Stimulated activated CD8-positive, alpha-beta memory T cell treated with anti-CD3 and anti-CD28 coated beads, Interleukin-7, amount 100 ng/mL, for 48 hours (primary cell): Measurements from ENCODE around the gene DHRS13.
"Not testable (repeated sequence)": the region's sequence is repeated elsewhere in the genome, so short reads cannot be mapped to it uniquely, and the experiment has no call there.

Experiments
- DNase-seq, 2 donors: peaks; one replicate each; pipeline ENCODE4 v3.0.0-alpha.2; 2020; ENCODE audit warnings: low read depth in 1 of 2; ENCODE audit errors: extremely low read depth in 1 of 2

The DHRS13 gene

GRCh38 chr17:28906706-28907438 lies 4.0 kb upstream of the DHRS13 start:
- DNase-seq, result no peak

- no peak for DNase-seq
Measured at GRCh38 chr17:28906276-28906675, 3.4 kb upstream of the DHRS13 start.

- DNase-seq, result no peak
Measured at GRCh38 chr17:28904800-28905199, 1.9 kb upstream of the DHRS13 start.

- not testable (repeated sequence) for DNase-seq
Measured at GRCh38 chr17:28903546-28903841, 615 bp upstream of the DHRS13 start.

GRCh38 chr17:28901866-28902818 lies 737 bp downstream of the DHRS13 start:
- peak; percentile 30 to 42 for DNase-seq

GRCh38 chr17:28900986-28901726 lies 1.7 kb downstream of the DHRS13 start:
- DNase-seq, result no peak

- DNase-seq, result no peak
Measured at GRCh38 chr17:28899212-28899815, 3.6 kb downstream of the DHRS13 start.

- DNase-seq, result no peak
Measured at GRCh38 chr17:28898527-28898955, 4.3 kb downstream of the DHRS13 start.

- DNase-seq, result no peak
Measured at GRCh38 chr17:28897769-28898526, 4.9 kb downstream of the DHRS13 start.

GRCh38 chr17:28896884-28897768 lies 5.8 kb downstream of the DHRS13 start, which contains the start of gene FLOT2:
Gene FLOT2 (minus strand): TSS chr17:28897733. CDS start chr17:28897574, 159 bp downstream.
- DNase-seq, result peak; percentile 38 to 42

- no peak for DNase-seq
Measured at GRCh38 chr17:28896491-28896883, 6.4 kb downstream of the DHRS13 start.

GRCh38 chr17:28895794-28896447 lies 7.0 kb downstream of the DHRS13 start:
- no peak for DNase-seq

GRCh38 chr17:28893248-28894183 lies 9.4 kb downstream of the DHRS13 start:
- peak in 1 of 2 donors; percentile 34 for DNase-seq

- DNase-seq, result no peak
Measured at GRCh38 chr17:28892024-28892423, 10.9 kb downstream of the DHRS13 start.

GRCh38 chr17:28891201-28891600 lies 11.7 kb downstream of the DHRS13 start:
- DNase-seq, result no peak

- no peak for DNase-seq
Measured at GRCh38 chr17:28889996-28890395, 12.9 kb downstream of the DHRS13 start.

GRCh38 chr17:28888832-28889231 lies 14.0 kb downstream of the DHRS13 start:
- DNase-seq, result no peak
